Measurements from ENCODE around the gene PDLIM4. TPM values are rescaled to one million over a fixed set of nuclear protein-coding genes. Genes with fewer than 3 reads are reported as not detected.

The PDLIM4 gene
- total RNA-seq, 2 donors from 2014 or later, result 13.4 to 96.7 TPM

DNA sequence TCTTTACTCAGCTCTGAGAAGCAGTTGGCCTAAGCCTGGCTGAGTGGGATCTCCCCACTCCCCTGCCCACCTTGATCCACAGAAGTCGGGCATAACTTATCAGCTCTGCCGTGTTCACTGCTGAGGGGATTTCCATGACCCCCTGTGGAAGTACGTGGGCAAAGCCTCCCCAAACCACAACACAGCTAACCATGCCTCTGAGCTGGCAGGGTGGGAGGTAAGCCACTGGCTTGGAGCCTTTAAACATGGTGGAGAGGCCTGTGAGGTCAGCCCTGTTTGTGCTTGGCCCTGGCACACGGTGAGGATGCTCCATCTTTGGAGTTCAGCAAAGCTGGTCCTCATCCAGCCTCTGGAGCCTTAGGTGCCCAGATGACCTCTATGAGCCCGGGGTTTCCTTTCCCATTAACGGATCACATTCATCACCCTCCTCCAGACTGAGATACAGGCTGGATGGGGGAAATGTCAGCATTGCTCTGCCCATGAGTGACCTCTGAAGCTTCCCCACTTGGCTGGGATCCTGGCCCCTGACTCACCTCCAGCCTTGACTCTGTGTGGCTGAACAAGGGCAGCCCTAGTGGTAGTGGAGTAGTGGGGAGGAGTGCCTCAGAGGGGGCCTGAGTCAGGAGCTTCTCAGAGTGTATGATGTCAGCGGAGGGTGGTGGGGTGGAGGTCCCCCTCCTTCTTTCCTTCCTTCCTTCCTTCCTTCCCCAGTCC lies 6.2 kb downstream of the PDLIM4 start:
- H3K4me1 ChIP-seq, result peaks cover 0 to 83% of the 10 kb centered on the region in 2 donors
- H3K4me3 ChIP-seq, result no peak overlapping the region
- DNase-seq (ENCODE audit: low spot score), result peak; percentile 73
- TF ChIP-seq CTCF (IDR thresholded peaks at IDR 0.05), result no peak
- no peaks in the 10 kb centered on the region for H3K27me3 ChIP-seq
- H3K9me3 ChIP-seq, result no peaks in the 10 kb centered on the region
- peaks cover 10% of the 10 kb centered on the region for H3K36me3 ChIP-seq
- H3K27ac ChIP-seq, result peak overlapping the region; percentile 75 to 76

- Histone ChIP-seq H3K27me3 (no peaks in the 10 kb centered on the region), H3K36me3 (peaks cover 10% of the 10 kb centered on the region), H3K9me3 (no peaks in the 10 kb centered on the region), H3K27ac (peak overlapping the region; percentile 75 to 76), H3K4me3 (no peak overlapping the region), H3K4me1 (peaks cover 0 to 73% of the 10 kb centered on the region in 2 donors)
- no peak for TF ChIP-seq CTCF (IDR thresholded peaks at IDR 0.05)
- peak; percentile 53 for DNase-seq (ENCODE audit: low spot score)
Measured at GRCh38 chr5:132264546-132265335, 7.2 kb downstream of the PDLIM4 start.

DNA sequence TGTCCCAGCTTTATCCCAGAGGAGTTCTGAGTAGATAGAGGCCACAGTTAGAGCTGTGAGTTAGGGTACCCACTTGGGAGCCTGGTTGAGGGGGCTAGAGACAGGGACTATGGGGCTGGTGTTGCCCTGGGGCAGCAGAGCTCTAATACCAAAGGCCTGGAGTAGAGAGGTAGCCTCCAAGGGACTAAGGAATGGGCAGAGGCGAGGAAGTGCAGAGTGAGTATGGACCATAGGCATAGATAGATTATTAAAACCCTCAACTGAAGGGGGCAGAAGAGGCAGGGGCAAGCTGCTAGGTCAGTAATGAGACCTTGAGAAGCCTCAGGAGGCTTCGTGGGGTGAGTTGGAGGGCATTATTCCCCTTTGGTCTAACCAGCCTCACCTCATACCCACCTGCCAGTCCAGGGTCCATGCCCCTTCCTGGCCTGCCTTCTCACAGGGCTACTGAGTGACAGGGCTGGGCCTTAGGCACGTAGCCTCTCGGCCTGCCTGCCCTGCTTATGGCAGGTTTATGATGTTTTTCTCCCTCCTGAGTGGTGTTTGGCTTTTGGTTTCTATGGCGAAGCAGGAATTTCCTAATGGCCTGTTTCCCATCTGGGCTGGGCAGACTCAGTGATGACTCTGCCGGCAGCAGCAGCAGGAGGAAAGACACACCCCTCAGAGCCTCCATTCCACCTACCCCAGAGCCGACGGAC lies 8.0 kb downstream of the PDLIM4 start:
- no peak for TF ChIP-seq CTCF (IDR thresholded peaks at IDR 0.05)
- H3K36me3 ChIP-seq, result peaks cover 10% of the 10 kb centered on the region
- H3K4me1 ChIP-seq, result peaks cover 0 to 66% of the 10 kb centered on the region in 2 donors
- no peaks in the 10 kb centered on the region for H3K9me3 ChIP-seq
- H3K4me3 ChIP-seq, result no peak overlapping the region
- H3K27ac ChIP-seq, result peak overlapping the region; percentile 75 to 76
- no peaks in the 10 kb centered on the region for H3K27me3 ChIP-seq
- peak; percentile 81 for DNase-seq (ENCODE audit: low spot score)

DNA sequence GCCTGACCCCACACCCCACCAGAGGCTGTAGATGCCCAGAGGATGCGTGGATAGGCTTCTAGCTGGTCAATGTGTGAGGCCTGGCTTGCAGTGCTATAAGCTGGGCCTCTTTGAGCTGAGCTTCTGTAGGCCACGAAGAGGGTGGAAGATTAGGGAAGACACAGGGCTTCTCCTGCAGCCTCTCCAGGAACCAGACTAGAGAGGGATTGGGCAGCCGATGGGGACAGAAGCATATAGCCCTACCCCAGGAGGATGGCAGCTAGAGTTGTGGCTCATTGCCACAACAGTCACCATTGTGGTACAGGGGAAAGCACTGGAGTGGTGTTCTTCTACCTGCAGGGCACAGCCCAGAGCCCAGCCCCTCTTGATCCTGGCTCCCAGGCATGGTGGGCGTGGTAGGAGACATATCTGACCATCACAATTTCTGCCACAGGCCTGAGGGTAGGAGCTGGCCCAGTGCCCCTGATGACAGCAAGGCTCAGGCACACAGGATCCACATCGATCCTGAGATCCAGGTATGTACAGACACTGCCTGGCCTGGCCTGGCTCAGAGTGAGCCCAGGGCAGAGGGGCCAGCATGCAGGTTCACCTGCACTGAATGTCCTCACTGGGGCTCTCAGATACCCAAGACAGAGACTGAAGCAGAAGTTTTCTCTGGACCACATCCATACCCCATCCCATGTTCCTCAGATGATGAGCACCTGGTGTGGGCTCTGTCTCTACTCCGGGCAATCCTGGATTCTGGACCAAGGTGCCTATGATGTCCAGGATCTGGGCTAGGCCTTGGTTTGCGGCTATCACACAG lies 8.7 kb downstream of the PDLIM4 start:
- TF ChIP-seq CTCF (IDR thresholded peaks at IDR 0.05), result no peak
- Histone ChIP-seq H3K9me3 (no peaks in the 10 kb centered on the region), H3K27me3 (no peaks in the 10 kb centered on the region), H3K4me1 (peaks cover 0 to 58% of the 10 kb centered on the region in 2 donors), H3K27ac (peak overlapping the region; percentile 75 to 76), H3K4me3 (no peak overlapping the region), H3K36me3 (peaks cover 10% of the 10 kb centered on the region)
- peak; percentile 57 for DNase-seq (ENCODE audit: low spot score)

DNA sequence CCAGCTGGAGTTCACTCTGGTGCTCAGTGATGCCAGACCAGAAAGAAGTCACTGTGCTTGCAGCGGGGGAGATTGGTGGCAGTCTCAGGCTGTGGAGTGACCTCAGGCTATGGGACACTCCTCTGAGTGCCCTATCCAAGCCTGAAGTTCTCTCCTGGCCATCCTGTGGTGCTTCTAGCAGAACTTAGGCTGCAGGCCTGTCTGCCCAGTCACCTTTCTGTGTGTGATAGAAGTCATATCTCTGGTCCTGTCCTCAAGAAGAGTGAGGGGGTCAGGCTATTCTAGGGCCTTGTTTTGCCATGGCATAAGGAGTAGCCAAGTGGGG lies 9.3 kb downstream of the PDLIM4 start:
- no peak for TF ChIP-seq CTCF (IDR thresholded peaks at IDR 0.05)
- Histone ChIP-seq H3K9me3 (no peaks in the 10 kb centered on the region), H3K4me1 (peaks cover 0 to 53% of the 10 kb centered on the region in 2 donors), H3K27me3 (no peaks in the 10 kb centered on the region), H3K27ac (no peak overlapping the region), H3K4me3 (no peak overlapping the region), H3K36me3 (peaks cover 11% of the 10 kb centered on the region)
- DNase-seq (ENCODE audit: low spot score), result no peak

All from right atrium auricular region (tissue), 2 donors.